Measurements from ENCODE around the gene MRPL45.

DNA sequence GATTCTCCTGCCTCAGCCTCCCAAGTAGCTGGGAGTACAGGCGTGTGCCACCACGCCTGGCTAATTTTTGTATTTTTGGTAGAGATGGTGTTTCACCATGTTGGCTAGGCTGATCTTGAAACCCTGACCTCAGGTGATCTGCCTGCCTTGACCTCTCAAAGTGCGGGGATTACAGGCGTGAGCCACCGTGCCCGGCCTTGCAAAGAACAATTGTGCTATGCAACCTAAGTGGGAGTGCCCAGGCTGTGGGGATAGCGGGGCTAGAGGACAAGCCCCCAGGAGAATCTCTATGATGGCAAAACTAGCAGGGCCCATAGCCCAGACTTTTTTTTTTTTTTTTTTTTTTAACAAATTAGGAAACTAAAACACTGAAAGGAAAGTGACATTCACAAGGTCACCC lies 48.8 kb downstream of the MRPL45 start:
- TF ChIP-seq, protein P1, sequence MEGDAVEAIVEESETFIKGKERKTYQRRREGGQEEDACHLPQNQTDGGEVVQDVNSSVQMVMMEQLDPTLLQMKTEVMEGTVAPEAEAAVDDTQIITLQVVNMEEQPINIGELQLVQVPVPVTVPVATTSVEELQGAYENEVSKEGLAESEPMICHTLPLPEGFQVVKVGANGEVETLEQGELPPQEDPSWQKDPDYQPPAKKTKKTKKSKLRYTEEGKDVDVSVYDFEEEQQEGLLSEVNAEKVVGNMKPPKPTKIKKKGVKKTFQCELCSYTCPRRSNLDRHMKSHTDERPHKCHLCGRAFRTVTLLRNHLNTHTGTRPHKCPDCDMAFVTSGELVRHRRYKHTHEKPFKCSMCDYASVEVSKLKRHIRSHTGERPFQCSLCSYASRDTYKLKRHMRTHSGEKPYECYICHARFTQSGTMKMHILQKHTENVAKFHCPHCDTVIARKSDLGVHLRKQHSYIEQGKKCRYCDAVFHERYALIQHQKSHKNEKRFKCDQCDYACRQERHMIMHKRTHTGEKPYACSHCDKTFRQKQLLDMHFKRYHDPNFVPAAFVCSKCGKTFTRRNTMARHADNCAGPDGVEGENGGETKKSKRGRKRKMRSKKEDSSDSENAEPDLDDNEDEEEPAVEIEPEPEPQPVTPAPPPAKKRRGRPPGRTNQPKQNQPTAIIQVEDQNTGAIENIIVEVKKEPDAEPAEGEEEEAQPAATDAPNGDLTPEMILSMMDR (IDR thresholded peaks at IDR 0.05) = no peak
- TF ChIP-seq POLR2A (IDR thresholded peaks at IDR 0.05) (no peak), EP300 (IDR thresholded peaks at IDR 0.05) (no peak), POLR2AphosphoS5 (IDR thresholded peaks at IDR 0.05) (no peak)

Measured in sigmoid colon (tissue), 4 donors.